BJ (cell line): ENCODE data around the gene CTIF. TPM values are rescaled to one million over a fixed set of nuclear protein-coding genes. Genes with fewer than 3 reads are reported as not detected.

ENCODE experiments used
- CTCF ChIA-PET: fragments of 350-600 bp; formaldehyde crosslinking; extraction: SDS; loops from one replicate; lab custom pipeline; 2021; ENCODE audit warnings: antibody characterized with exemption, inconsistent platforms; lab: Yijun Ruan, JAX
- POLR2A ChIA-PET: fragments of 300-600 bp; sonication (Branson Sonifier 250); formaldehyde crosslinking; extraction: SDS; loops from one replicate; lab custom pipeline; 2021; ENCODE audit warnings: antibody characterized with exemption; lab: Charles Lee
- DNase-seq: peaks from one replicate; pipeline ENCODE4 v3.0.0-alpha.2; 2011; ENCODE audit warnings: low read depth
- H3K27me3 ChIP-seq: 2 replicates; pipeline ENCODE4 v1.6.0; 2011; ENCODE audit warnings: low read length; ENCODE audit not compliant: control insufficient read depth, insufficient read depth
- H3K36me3 ChIP-seq: 2 replicates; pipeline ENCODE4 v1.5.1; 2011; ENCODE audit warnings: low read length; ENCODE audit not compliant: control insufficient read depth, insufficient read depth
- H3K4me3 ChIP-seq: 2 replicates; pipeline ENCODE4 v1.5.1; 2011; ENCODE audit warnings: low read depth, mild to moderate bottlenecking, control low read depth, low read length
- polyA plus RNA-seq: library from polyadenylated mRNA; depleted of rRNA; stranded (reverse); fragments of >200 nt; gene quantifications from 2 replicates; pipeline ENCODE4 v1.2.3, GENCODE V29; 2011
- TF ChIP-seq, protein P1 (sequence below): IDR thresholded peaks from 2 replicates; pipeline ENCODE4 v1.5.1; 2011; ENCODE audit warnings: low read depth, mild to moderate bottlenecking, control low read depth, inconsistent platforms, low read length, moderate library complexity; ENCODE audit not compliant: insufficient read depth

Gene CTIF
- polyA plus RNA-seq, 1 experiment: 105 TPM

GRCh38 chr18:48550101-48550729 is 11.4 kb downstream of the CTIF start:
- Histone ChIP-seq H3K4me3 (no peak overlapping the region), H3K36me3 (peaks cover 8% of the 10 kb centered on the region), H3K27me3 (no peaks in the 10 kb centered on the region)
- POLR2A ChIA-PET: no interaction called here
- CTCF ChIA-PET: interaction anchor here (1.0 to 1.1 kb wide), 2 partner anchors 64 to 114 kb away, joined by 3 read pairs; no protein-coding TSS in a partner anchor
- DNase-seq: no peak
- TF ChIP-seq, protein P1, sequence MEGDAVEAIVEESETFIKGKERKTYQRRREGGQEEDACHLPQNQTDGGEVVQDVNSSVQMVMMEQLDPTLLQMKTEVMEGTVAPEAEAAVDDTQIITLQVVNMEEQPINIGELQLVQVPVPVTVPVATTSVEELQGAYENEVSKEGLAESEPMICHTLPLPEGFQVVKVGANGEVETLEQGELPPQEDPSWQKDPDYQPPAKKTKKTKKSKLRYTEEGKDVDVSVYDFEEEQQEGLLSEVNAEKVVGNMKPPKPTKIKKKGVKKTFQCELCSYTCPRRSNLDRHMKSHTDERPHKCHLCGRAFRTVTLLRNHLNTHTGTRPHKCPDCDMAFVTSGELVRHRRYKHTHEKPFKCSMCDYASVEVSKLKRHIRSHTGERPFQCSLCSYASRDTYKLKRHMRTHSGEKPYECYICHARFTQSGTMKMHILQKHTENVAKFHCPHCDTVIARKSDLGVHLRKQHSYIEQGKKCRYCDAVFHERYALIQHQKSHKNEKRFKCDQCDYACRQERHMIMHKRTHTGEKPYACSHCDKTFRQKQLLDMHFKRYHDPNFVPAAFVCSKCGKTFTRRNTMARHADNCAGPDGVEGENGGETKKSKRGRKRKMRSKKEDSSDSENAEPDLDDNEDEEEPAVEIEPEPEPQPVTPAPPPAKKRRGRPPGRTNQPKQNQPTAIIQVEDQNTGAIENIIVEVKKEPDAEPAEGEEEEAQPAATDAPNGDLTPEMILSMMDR: no peak

DNA sequence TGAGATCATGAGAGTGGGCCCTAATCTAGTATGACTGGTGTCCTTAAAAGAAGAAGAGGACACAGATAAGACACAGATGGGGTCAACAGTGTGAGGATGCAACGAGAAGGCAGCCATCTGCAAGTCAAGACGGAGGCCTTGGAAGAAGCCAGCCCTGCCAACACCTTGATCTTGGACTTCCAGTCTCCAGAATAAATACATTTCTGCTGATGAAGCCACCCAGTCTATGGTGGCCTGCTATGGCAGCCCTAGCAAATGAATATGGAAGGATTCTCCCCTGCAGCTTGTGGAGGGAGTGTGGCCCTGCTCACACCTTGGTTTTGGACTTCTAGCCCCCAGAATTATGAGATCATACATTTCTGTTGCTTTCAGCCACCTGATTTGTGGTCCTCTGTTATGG is 12.3 kb downstream of the CTIF start:
- no peak overlapping the region for H3K4me3 ChIP-seq
- TF ChIP-seq, protein P1: no peak
- no peak for DNase-seq
- H3K27me3 ChIP-seq: no peaks in the 10 kb centered on the region
- peaks cover 14% of the 10 kb centered on the region for H3K36me3 ChIP-seq
- ChIA-PET POLR2A (no interaction called here), CTCF (interaction anchor here (1.0 kb wide), 1 partner anchor 63 kb away, joined by 3 read pairs; no protein-coding TSS in a partner anchor)

DNA sequence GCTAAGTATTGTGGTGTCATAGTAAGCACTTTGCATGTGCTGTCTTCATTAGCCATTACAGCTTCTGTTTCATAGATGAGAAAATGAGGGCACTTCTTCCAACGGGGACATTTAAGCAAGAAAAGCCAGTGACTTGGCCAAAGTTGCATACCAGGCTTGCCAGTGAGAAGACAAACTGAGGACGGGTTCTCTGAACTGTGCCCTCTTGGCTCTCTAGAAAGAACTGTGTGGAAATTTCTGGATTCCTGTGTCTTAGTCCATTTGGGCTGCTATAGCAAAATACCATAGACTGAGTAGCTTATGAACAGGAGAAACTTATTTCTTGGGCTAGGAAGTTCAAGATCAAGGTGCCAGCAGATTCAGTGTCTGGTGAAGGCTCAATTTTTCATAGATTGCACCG is 13.3 kb downstream of the CTIF start:
- Histone ChIP-seq H3K27me3 (no peaks in the 10 kb centered on the region), H3K36me3 (peaks cover 14% of the 10 kb centered on the region), H3K4me3 (no peak overlapping the region)
- DNase-seq: no peak
- TF ChIP-seq, protein P1: no peak
- ChIA-PET POLR2A (no interaction called here), CTCF (no interaction called here)

DNA sequence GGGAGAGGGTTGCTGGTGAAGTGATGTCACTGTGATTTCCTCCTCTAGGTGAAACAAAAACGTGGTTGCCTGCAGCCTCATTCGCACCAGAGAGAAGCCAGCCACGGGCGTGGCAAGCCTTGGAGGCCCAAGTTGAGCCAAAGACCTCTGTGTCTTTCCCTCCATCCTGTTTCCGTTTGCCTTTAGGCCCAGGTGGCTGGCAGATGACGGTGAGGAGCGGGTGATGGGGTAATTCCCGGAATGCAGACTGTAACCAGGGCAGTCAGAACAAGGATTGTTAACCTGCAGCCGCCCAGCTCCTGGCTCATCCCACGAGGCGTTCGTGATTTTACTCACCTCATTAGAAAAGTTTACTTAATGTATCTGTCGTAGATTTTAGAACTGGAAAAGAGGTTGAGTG is 14.4 kb downstream of the CTIF start:
- TF ChIP-seq, protein P1: no peak
- Histone ChIP-seq H3K36me3 (peaks cover 15% of the 10 kb centered on the region), H3K27me3 (no peaks in the 10 kb centered on the region), H3K4me3 (no peak overlapping the region)
- ChIA-PET CTCF (no interaction called here), POLR2A (no interaction called here)
- DNase-seq: no peak

DNA sequence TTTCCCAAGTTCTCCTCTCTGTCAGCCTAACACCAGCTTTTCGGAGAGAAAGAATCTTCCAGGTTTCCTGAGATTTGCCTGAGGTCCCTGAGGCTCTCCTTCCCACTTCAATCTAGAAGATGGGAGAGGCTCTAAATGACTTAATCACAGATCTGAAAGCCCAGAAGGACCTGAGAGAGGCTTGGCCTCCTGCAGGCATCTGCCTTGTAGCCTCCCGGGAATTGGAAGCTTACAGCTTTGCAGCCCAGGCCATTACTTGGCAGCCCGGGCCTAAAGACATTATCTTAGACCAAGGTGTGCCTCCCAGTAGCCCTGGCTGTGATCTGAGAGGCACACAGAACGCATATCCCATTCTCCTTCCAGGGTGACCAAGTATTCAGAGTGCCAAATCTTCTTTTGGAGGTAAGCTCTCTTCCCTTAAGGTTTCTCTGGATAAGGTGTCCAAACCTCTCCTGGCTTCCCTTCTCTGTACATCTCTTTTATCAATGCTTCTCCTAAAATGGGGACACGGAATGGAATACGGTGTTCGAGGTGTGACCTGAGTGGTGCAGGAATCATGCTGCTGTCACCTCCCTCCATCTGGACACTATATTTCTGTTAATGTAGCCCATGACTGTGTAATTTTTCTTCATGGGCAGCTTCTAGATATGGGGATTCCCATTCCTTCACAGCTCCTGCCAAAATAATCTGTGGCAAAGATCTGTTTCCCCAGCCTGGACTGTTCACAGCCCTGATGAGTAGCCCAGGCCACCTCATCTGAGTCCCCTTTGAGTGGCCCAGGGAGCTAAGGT is 16.0 kb downstream of the CTIF start:
- H3K4me3 ChIP-seq: no peak overlapping the region
- ChIA-PET POLR2A (no interaction called here), CTCF (interaction anchor here (1.1 kb wide), 1 partner anchor 8 kb away, joined by 3 read pairs; no protein-coding TSS in a partner anchor)
- TF ChIP-seq, protein P1: no peak
- no peak for DNase-seq
- H3K36me3 ChIP-seq: peaks cover 15% of the 10 kb centered on the region
- no peaks in the 10 kb centered on the region for H3K27me3 ChIP-seq
